Suprapubic skin (tissue), 4 donors: ENCODE data around the gene OTUB1. TPM values are rescaled to one million over a fixed set of nuclear protein-coding genes. Genes with fewer than 3 reads are reported as not detected.

Source experiments
- DNase-seq, 2 donors: peaks; one replicate each; pipeline ENCODE4 v3.0.0-alpha.2; 2019; ENCODE audit warnings: low spot score in 2 of 2
- H3K27ac ChIP-seq: fragments of 200-600 bp; sonication (generic); one replicate; pipeline ENCODE4 v1.5.1; 2019
- H3K27me3 ChIP-seq: fragments of 200-600 bp; sonication (generic); one replicate; pipeline ENCODE4 v1.5.1; 2019
- H3K36me3 ChIP-seq: fragments of 200-600 bp; sonication (generic); one replicate; pipeline ENCODE4 v1.5.1; 2019
- H3K4me1 ChIP-seq: fragments of 200-600 bp; sonication (generic); one replicate; pipeline ENCODE4 v1.5.1; 2019
- H3K4me3 ChIP-seq: fragments of 200-600 bp; sonication (generic); one replicate; pipeline ENCODE4 v1.5.1; 2019; ENCODE audit warnings: mild to moderate bottlenecking
- H3K9me3 ChIP-seq: fragments of 200-600 bp; sonication (generic); one replicate; pipeline ENCODE4 v1.5.1; 2019
- EP300 ChIP-seq: sonication (generic); formaldehyde crosslinking; IDR thresholded peaks from one replicate; pipeline ENCODE4 v1.6.1; 2017; ENCODE audit warnings: antibody characterized with exemption
- POLR2A ChIP-seq, 2 donors: fragments of 450-650 bp; IDR thresholded peaks; one replicate each; pipeline ENCODE4 v1.6.1; 2017; ENCODE audit warnings: antibody characterized with exemption in 2 of 2, mild to moderate bottlenecking in 2 of 2, moderate library complexity in 2 of 2
- POLR2AphosphoS5 ChIP-seq, 3 donors: sonication (generic); formaldehyde crosslinking; IDR thresholded peaks; one replicate each; pipeline ENCODE4 v1.6.1; 2017; ENCODE audit warnings: antibody characterized with exemption in 3 of 3
- WGBS: methylation state at CpG from one replicate; pipeline ENCODE4 v1.1.5; 2018; 5-methylcytosine and 5-hydroxymethylcytosine counted together
- total RNA-seq, 4 donors: library from RNA; depleted of rRNA; stranded (reverse); fragments of >200 nt; gene quantifications; one replicate each; pipeline ENCODE4 v1.1.0, GENCODE V29; 2016
- TF ChIP-seq, protein P1 (sequence below), 2 donors: fragments of 200-600 bp in 1 of 2; fragments of 450-650 bp in 1 of 2; sonication (generic) in 1 of 2; IDR thresholded peaks; one replicate each; pipeline ENCODE4 v1.5.1; 2016 to 2019; ENCODE audit warnings: antibody characterized with exemption in 2 of 2, mild to moderate bottlenecking in 1 of 2, moderate library complexity in 1 of 2

The OTUB1 gene
- total RNA-seq, 4 donors from 2014 or later: 78.4 to 117 (median 93.5) TPM

DNA sequence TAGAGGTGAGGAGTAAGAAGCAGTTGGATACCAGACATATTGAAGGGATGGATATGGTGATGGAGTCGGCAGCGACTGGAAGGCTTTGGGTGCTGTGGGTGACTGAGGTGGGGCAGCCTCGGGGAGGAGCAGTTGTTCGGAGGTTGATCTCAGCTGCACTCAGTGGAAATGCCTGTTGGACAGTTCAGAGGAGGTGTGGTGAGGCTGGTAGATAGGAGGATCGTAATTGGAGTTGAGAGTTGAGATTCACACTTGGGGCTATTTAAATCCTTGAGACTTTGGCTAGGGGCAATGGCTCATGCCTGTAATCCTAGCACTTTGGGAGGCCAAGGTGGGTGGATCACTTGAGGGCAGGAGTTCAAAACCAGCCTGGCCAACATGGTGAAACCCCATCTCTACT lies 6.9 kb downstream of the OTUB1 start:
- no peak for DNase-seq
- peaks cover 70% of the 10 kb centered on the region for H3K36me3 ChIP-seq
- peaks cover 5% of the 10 kb centered on the region for H3K4me1 ChIP-seq
- no peak overlapping the region for H3K4me3 ChIP-seq
- TF ChIP-seq POLR2A (IDR thresholded peaks at IDR 0.05): no peak
- 86% methylated on average over 5 of the region's 5 CpGs for WGBS
- H3K27ac ChIP-seq: no peak overlapping the region
- H3K27me3 ChIP-seq: no peaks in the 10 kb centered on the region
- no peaks in the 10 kb centered on the region for H3K9me3 ChIP-seq

DNA sequence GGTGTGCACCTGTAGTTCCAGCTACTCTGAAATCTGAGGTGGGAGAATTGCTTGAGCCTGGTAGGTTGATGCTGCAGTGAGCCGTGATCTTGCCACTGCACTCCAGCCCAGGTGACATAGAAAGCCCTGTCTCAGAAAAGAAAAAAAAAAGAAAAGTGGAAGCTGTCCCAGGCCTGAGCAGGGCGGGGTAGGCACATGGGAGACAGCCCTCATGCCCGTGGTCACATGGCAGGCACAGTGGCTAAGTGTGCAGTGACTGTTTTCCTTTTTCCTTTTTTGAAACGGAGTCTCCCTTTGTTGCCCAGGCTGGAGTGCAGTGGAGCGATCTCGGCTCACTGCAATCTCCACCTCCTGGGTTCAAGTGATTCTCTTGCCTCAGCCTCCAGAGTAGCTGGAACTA lies 7.8 kb downstream of the OTUB1 start:
- no peak overlapping the region for H3K4me3 ChIP-seq
- H3K9me3 ChIP-seq: no peaks in the 10 kb centered on the region

GRCh38 chr11:63996512-63996911 lies 10.3 kb downstream of the OTUB1 start:
- H3K9me3 ChIP-seq: no peaks in the 10 kb centered on the region
- H3K27ac ChIP-seq: no peak overlapping the region
- 84% methylated on average over 4 of the region's 18 CpGs for WGBS
- peaks cover 34% of the 10 kb centered on the region for H3K4me1 ChIP-seq
- TF ChIP-seq EP300 (no peak), POLR2A (IDR thresholded peaks at IDR 0.05) (no peak), POLR2AphosphoS5 (IDR thresholded peaks at IDR 0.05) (no peak)
- TF ChIP-seq, protein P1, sequence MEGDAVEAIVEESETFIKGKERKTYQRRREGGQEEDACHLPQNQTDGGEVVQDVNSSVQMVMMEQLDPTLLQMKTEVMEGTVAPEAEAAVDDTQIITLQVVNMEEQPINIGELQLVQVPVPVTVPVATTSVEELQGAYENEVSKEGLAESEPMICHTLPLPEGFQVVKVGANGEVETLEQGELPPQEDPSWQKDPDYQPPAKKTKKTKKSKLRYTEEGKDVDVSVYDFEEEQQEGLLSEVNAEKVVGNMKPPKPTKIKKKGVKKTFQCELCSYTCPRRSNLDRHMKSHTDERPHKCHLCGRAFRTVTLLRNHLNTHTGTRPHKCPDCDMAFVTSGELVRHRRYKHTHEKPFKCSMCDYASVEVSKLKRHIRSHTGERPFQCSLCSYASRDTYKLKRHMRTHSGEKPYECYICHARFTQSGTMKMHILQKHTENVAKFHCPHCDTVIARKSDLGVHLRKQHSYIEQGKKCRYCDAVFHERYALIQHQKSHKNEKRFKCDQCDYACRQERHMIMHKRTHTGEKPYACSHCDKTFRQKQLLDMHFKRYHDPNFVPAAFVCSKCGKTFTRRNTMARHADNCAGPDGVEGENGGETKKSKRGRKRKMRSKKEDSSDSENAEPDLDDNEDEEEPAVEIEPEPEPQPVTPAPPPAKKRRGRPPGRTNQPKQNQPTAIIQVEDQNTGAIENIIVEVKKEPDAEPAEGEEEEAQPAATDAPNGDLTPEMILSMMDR (IDR thresholded peaks at IDR 0.05): no peak
- no peak for DNase-seq
- H3K36me3 ChIP-seq: peaks cover 49% of the 10 kb centered on the region
- H3K27me3 ChIP-seq: no peaks in the 10 kb centered on the region
- H3K4me3 ChIP-seq: no peak overlapping the region

More for the DNA sequence above, 7.8 kb downstream of the OTUB1 start:
- Histone ChIP-seq H3K4me1 (peaks cover 9% of the 10 kb centered on the region), H3K36me3 (peaks cover 66% of the 10 kb centered on the region), H3K27ac (no peak overlapping the region), H3K27me3 (no peaks in the 10 kb centered on the region)
- TF ChIP-seq POLR2A (IDR thresholded peaks at IDR 0.05): no peak
- no peak for TF ChIP-seq EP300
- TF ChIP-seq POLR2AphosphoS5 (IDR thresholded peaks at IDR 0.05): no peak
- TF ChIP-seq, protein P1 (IDR thresholded peaks at IDR 0.05): no peak
- WGBS: 48% methylated on average over 6 of the region's 6 CpGs
- DNase-seq: no peak

DNA sequence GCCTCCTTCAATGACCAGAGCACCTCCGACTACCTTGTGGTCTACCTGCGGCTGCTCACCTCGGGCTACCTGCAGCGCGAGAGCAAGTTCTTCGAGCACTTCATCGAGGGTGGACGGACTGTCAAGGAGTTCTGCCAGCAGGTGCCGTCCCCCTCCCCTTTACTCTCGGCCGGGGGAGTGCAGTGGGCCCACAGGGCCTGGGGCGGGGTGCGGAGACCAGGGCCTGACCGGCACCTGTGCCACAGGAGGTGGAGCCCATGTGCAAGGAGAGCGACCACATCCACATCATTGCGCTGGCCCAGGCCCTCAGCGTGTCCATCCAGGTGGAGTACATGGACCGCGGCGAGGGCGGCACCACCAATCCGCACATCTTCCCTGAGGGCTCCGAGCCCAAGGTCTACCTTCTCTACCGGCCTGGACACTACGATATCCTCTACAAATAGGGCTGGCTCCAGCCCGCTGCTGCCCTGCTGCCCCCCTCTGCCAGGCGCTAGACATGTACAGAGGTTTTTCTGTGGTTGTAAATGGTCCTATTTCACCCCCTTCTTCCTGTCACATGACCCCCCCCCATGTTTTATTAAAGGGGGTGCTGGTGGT lies 11.0 kb downstream of the OTUB1 start:
- TF ChIP-seq POLR2A (IDR thresholded peaks at IDR 0.05) (no peak), EP300 (no peak), POLR2AphosphoS5 (IDR thresholded peaks at IDR 0.05) (no peak)
- TF ChIP-seq, protein P1 (IDR thresholded peaks at IDR 0.05): no peak
- Histone ChIP-seq H3K27ac (no peak overlapping the region), H3K9me3 (no peaks in the 10 kb centered on the region), H3K27me3 (no peaks in the 10 kb centered on the region), H3K36me3 (peaks cover 44% of the 10 kb centered on the region), H3K4me3 (no peak overlapping the region), H3K4me1 (peaks cover 40% of the 10 kb centered on the region)
- 93% methylated on average over 8 of the region's 27 CpGs for WGBS
- DNase-seq: no peak

DNA sequence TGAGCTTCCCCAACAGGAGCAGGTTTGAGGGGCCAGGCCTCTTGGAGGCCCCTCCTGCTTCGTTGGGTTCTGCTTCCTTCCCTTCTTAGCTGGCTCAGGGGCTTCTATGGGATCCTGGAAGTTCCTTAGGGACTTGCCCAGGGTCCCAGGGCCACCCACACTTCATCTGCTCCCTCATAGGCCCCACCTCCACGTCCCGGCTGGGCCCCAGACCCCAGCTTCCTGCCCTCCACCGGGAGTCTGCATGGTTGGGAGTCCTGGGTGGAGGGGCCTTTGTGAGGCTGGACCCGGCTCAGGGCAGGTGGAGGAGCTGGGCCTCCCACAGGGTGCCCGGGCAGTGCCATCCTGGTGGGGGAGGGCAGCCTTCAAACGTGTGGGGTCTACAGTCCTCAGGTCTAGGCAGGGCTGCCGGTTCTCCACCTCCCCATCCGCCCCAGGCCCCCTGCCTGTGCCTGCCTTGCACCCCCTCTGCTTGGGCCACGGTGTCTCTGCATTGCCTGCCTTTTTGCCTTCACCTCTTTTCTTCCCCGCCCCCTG lies 11.6 kb downstream of the OTUB1 start:
- no peaks in the 10 kb centered on the region for H3K27me3 ChIP-seq
- no peaks in the 10 kb centered on the region for H3K9me3 ChIP-seq
- peaks cover 42% of the 10 kb centered on the region for H3K4me1 ChIP-seq
- H3K27ac ChIP-seq: no peak overlapping the region
- H3K4me3 ChIP-seq: no peak overlapping the region
- DNase-seq: no peak
- peaks cover 40% of the 10 kb centered on the region for H3K36me3 ChIP-seq
- 77% methylated on average over 8 of the region's 11 CpGs for WGBS
- no peak for TF ChIP-seq POLR2A (IDR thresholded peaks at IDR 0.05)
- TF ChIP-seq, protein P1 (IDR thresholded peaks at IDR 0.05): no peak
- no peak for TF ChIP-seq EP300
- TF ChIP-seq POLR2AphosphoS5 (IDR thresholded peaks at IDR 0.05): no peak
